HG03045 (cell line): ENCODE results near the gene EAF1.
"Not testable (repeated sequence)": the region's sequence is repeated elsewhere in the genome, so short reads cannot be mapped to it uniquely, and the experiment has no call there.

Source experiments
- ATAC-seq: cut with Tn5 transposase; IDR thresholded peaks from one replicate; pipeline ENCODE4 v1.9.1; 2021; ENCODE audit warnings: mild to moderate bottlenecking, moderate library complexity; ENCODE audit not compliant: unreplicated experiment

EAF1 gene

GRCh38 chr3:15451216-15452113 lies 24.1 kb downstream of the EAF1 start:
- no peak for ATAC-seq

GRCh38 chr3:15452156-15452555 lies 24.8 kb downstream of the EAF1 start:
- no peak for ATAC-seq

GRCh38 chr3:15452961-15453360 lies 25.6 kb downstream of the EAF1 start:
- no peak for ATAC-seq

- no peak for ATAC-seq
Observed at GRCh38 chr3:15453501-15453900, 26.1 kb downstream of the EAF1 start.

DNA sequence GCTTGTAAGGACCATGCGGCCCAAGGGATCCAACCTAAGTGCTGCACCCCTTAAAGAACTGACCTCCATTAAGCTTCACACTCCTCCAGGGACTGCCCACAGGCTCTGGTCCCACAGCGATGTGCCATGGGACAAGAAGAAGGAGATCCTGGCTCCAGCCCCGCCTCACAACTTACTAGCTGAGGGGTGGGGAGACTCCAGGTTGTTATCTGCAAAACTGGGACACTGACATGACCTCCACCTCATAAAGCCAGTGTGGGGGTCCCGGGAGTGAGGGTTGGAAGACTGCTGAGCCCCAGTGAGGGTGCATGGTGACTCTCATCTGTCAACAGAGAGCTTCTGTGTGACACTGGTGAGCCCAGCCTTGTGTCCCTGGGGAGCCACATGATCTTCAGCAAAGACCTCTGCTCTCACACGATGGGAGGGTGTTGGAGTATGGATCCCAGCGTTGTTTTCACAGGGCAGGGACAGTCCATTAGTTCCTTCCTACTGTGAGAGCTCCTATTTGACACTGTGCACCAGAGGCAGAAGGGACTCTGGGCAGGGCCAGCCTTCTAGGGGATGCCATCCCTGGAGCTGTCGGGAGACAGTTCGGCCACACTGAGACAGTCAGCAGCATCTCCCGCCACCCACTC lies 26.7 kb downstream of the EAF1 start:
- ATAC-seq: no peak

GRCh38 chr3:15454965-15455364 lies 27.6 kb downstream of the EAF1 start:
- no peak for ATAC-seq

DNA sequence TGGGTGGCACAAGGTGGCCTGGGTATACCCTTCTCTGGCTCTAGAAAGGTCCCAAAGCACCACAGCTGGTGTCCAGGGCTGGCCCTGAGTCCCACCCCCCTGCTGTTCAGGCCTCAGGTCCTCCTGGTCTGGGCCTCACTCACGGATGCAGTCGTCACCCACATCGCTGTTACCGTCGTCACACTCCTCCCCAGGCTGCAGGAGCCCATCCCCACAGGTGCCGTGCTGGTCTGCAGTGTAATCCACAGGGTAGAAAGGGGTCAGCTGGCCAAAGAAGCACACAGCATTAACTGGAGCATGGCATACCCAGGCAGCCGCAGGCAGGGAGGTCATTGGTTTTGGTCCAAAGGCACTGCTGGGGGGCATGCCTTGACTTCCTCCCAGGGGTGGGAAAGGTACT lies 28.4 kb downstream of the EAF1 start:
- no peak for ATAC-seq

DNA sequence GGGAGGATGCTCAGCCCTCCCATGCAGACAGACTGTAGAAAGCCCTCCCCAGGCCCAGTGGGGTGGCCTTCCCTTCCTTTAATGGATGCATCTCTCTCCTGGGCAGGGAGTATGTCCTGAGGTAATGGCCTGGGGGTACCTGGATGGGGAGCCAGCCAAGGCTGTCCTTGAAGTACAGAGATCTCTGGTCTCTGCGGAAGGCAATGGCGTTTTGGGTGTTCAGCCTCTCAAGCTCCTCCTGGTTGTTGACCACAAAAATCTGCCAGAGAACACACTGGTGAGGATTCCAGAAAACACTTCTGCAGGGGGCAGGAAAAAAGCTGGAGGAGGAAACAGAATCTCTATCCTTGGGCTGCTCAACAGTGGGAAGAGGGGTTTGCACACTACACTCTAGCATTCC lies 28.9 kb downstream of the EAF1 start:
- no peak for ATAC-seq

- not testable (repeated sequence) for ATAC-seq
Observed at GRCh38 chr3:15456915-15457314, 29.5 kb downstream of the EAF1 start.

DNA sequence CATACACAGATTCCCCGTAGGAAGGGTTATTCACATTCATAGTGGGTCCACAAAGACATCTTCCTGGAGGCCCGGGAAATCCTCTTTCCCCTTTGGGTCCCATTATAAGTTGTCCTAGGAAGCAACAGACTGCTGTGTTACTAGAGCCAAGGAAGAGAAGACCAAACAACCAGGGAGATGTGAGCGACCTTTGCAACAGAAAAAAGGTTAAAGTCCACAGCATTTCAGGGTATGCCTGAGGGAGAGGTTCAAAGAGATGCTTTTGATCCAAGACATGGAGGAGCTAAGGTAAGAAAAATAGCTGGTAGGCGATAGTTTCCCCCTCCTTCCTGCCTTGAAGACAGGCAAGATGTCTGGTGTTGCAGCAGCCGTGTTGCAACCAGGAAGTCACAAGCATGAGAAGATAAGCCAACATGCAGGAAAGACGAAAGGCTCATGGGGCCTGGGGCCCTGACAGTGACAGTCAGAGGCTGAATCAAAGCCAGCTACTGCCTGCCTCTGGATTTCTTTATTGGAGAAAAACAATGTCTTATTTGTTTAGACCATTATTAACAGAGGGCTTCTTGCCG lies 30.9 kb downstream of the EAF1 start:
- no peak for ATAC-seq

DNA sequence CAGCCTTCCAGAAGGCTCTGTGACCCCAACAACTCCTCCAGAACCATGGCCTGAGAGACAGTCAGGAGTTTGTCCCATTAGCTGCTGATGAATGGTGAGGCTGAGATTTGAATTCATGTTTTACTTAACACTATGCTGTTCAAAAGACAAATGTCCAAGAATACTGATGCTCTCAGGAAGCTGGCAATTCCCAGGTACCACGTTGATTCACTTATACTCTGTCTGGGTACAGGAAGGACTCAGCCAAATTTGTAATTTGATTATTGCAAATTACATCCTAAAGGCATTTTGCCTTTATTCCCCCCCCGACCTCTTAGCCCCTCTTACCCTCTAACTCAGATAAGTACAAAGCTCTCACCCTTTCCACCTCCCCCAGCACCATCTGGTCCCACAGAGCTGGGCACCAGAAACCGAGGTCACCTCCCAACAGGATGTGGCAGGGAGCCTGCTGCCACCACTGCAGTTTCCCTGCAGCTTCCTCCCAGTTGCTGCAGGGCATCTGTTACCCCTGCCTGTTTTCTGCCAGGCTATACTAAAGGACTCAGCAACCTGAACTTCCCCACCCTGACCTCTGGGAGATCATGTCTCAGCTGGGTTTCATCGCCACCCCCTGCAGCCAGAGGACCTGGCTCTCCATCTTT lies 33.6 kb downstream of the EAF1 start:
- ATAC-seq: no peak

DNA sequence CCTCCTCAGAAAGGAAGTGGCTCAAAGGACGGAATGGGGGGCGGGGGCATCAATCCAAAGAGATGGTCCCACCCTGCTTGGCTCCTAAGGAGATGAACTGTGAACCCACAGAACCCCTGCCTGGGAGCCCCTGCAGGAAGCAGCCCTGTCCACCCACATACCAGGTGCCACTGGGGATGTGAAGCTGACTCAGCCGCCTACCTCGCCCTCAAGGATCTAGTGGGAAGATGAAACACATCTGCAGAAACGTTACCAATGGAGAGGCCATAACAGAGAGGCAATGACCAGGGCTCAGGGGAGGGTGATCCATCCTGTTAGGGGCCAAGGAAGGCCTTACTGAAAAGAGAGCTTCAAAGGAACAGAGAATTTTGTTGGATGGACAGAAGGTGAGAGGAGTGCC lies 35.1 kb downstream of the EAF1 start:
- ATAC-seq: no peak

GRCh38 chr3:15465876-15466585 lies 38.6 kb downstream of the EAF1 start:
- no peak for ATAC-seq

GRCh38 chr3:15467227-15468181 lies 40.1 kb downstream of the EAF1 start:
- no peak for ATAC-seq

- no peak for ATAC-seq
Observed at GRCh38 chr3:15470261-15470660, 42.9 kb downstream of the EAF1 start.

GRCh38 chr3:15470849-15471248 lies 43.5 kb downstream of the EAF1 start:
- ATAC-seq: no peak

GRCh38 chr3:15471861-15472260 lies 44.5 kb downstream of the EAF1 start:
- no peak for ATAC-seq

GRCh38 chr3:15475161-15475560 lies 47.8 kb downstream of the EAF1 start:
- ATAC-seq: no peak

- no peak for ATAC-seq
Observed at GRCh38 chr3:15476378-15476777, 49.0 kb downstream of the EAF1 start.
